ENCODE data around the gene PTGES. TPM values are rescaled to one million over a fixed set of nuclear protein-coding genes. Genes with fewer than 3 reads are reported as not detected.

Gene PTGES
- total RNA-seq, 1 donor from 2014 or later: 1.0 TPM

- Mint-ChIP-seq H3K36me3 (ENCODE audit: unreplicated experiment) (no peaks in the 10 kb centered on the region), H3K27me3 (ENCODE audit: unreplicated experiment) (peaks cover 5% of the 10 kb centered on the region), H3K4me1 (ENCODE audit: low read depth, unreplicated experiment) (no peaks in the 10 kb centered on the region), H3K4me3 (ENCODE audit: unreplicated experiment) (no peak overlapping the region), H3K9me3 (ENCODE audit: unreplicated experiment) (peaks cover 1% of the 10 kb centered on the region), H3K27ac (ENCODE audit: unreplicated experiment) (no peak overlapping the region)
- DNase-seq: no peak
- TF ChIP-seq CTCF (IDR thresholded peaks at IDR 0.05; ENCODE audit: partially characterized antibody, unreplicated experiment): no peak
Observed at GRCh38 chr9:129719135-129719534, 33.7 kb downstream of the PTGES start.

GRCh38 chr9:129718647-129719046 is 34.2 kb downstream of the PTGES start:
- H3K9me3 Mint-ChIP-seq (ENCODE audit: unreplicated experiment): peaks cover 1% of the 10 kb centered on the region
- H3K36me3 Mint-ChIP-seq (ENCODE audit: unreplicated experiment): no peaks in the 10 kb centered on the region
- H3K27ac Mint-ChIP-seq (ENCODE audit: unreplicated experiment): no peak overlapping the region
- H3K27me3 Mint-ChIP-seq (ENCODE audit: unreplicated experiment): peaks cover 5% of the 10 kb centered on the region
- no peak for DNase-seq
- H3K4me3 Mint-ChIP-seq (ENCODE audit: unreplicated experiment): no peak overlapping the region
- no peak for TF ChIP-seq CTCF (IDR thresholded peaks at IDR 0.05; ENCODE audit: partially characterized antibody, unreplicated experiment)
- H3K4me1 Mint-ChIP-seq (ENCODE audit: low read depth, unreplicated experiment): no peaks in the 10 kb centered on the region

GRCh38 chr9:129717991-129718390 is 34.9 kb downstream of the PTGES start:
- peaks cover 5% of the 10 kb centered on the region for H3K27me3 Mint-ChIP-seq (ENCODE audit: unreplicated experiment)
- no peak for DNase-seq
- H3K4me1 Mint-ChIP-seq (ENCODE audit: low read depth, unreplicated experiment): peaks cover under 1% of the 10 kb centered on the region
- no peaks in the 10 kb centered on the region for H3K36me3 Mint-ChIP-seq (ENCODE audit: unreplicated experiment)
- no peak for TF ChIP-seq CTCF (IDR thresholded peaks at IDR 0.05; ENCODE audit: partially characterized antibody, unreplicated experiment)
- H3K9me3 Mint-ChIP-seq (ENCODE audit: unreplicated experiment): peaks cover 1% of the 10 kb centered on the region
- H3K27ac Mint-ChIP-seq (ENCODE audit: unreplicated experiment): no peak overlapping the region
- no peak overlapping the region for H3K4me3 Mint-ChIP-seq (ENCODE audit: unreplicated experiment)

- Mint-ChIP-seq H3K4me3 (ENCODE audit: unreplicated experiment) (no peak overlapping the region), H3K4me1 (ENCODE audit: low read depth, unreplicated experiment) (peaks cover 11% of the 10 kb centered on the region), H3K27ac (ENCODE audit: unreplicated experiment) (no peak overlapping the region), H3K36me3 (ENCODE audit: unreplicated experiment) (no peaks in the 10 kb centered on the region), H3K9me3 (ENCODE audit: unreplicated experiment) (peaks cover 1% of the 10 kb centered on the region), H3K27me3 (ENCODE audit: unreplicated experiment) (peaks cover 5% of the 10 kb centered on the region)
- DNase-seq: no peak
- no peak for TF ChIP-seq CTCF (IDR thresholded peaks at IDR 0.05; ENCODE audit: partially characterized antibody, unreplicated experiment)
Observed at GRCh38 chr9:129716091-129716490, 36.8 kb downstream of the PTGES start.

- H3K4me1 Mint-ChIP-seq (ENCODE audit: low read depth, unreplicated experiment): peaks cover 13% of the 10 kb centered on the region
- no peak for TF ChIP-seq CTCF (IDR thresholded peaks at IDR 0.05; ENCODE audit: partially characterized antibody, unreplicated experiment)
- no peak overlapping the region for H3K4me3 Mint-ChIP-seq (ENCODE audit: unreplicated experiment)
- no peaks in the 10 kb centered on the region for H3K27me3 Mint-ChIP-seq (ENCODE audit: unreplicated experiment)
- DNase-seq: no peak
- H3K27ac Mint-ChIP-seq (ENCODE audit: unreplicated experiment): no peak overlapping the region
- peaks cover 3% of the 10 kb centered on the region for H3K9me3 Mint-ChIP-seq (ENCODE audit: unreplicated experiment)
- no peaks in the 10 kb centered on the region for H3K36me3 Mint-ChIP-seq (ENCODE audit: unreplicated experiment)
Observed at GRCh38 chr9:129714511-129715061, 38.3 kb downstream of the PTGES start.

Data from glutamatergic neuron (in vitro differentiated cells).